ENCODE measurements around the gene PPFIBP2. TPM values are rescaled to one million over a fixed set of nuclear protein-coding genes. Genes with fewer than 3 reads are reported as not detected.

Gene PPFIBP2
- total RNA-seq, 1 experiment from 2014 or later, result 5.7 TPM

GRCh38 chr11:7485186-7486097, 28.4 kb upstream of the PPFIBP2 start, which contains the start of gene OLFML1:
Gene OLFML1 (plus strand): TSS chr11:7485506. CDS start chr11:7485876, 370 bp downstream.
- H3K9me3 ChIP-seq (ENCODE audit: control insufficient read depth in 1 of 2, insufficient read depth in 1 of 2, low read depth in 1 of 2, low read length in 2 of 2), result no peaks in the 10 kb centered on the region
- no peaks in the 10 kb centered on the region for H3K79me2 ChIP-seq (ENCODE audit: insufficient read depth, low read length)
- ATAC-seq (no peak), DNase-seq (ENCODE audit: low read depth, low spot score) (no peak)
- ChIA-PET RAD21 (ENCODE audit: low non-redundant PET in 1 of 2, low total read pairs in 2 of 2, uncharacterized antibody in 2 of 2, unreplicated experiment in 2 of 2) (no interaction called here), POLR2A (no interaction called here), CTCF (no interaction called here)
- H3K4me3 ChIP-seq (replicated peaks in 1 of 2; ENCODE audit: low read depth in 1 of 2, low read length in 2 of 2), result no peak within 1 kb of the TSS
- peaks cover 37% of the 10 kb centered on the region for H3K27me3 ChIP-seq (ENCODE audit: insufficient read depth, low read length)
- BruUV-seq (replicated peaks), result no TSS peak
- no peak within 1 kb of the TSS for H3K9ac ChIP-seq (ENCODE audit: low read length)
- no peak within 1 kb of the TSS for H2AFZ ChIP-seq (ENCODE audit: low read depth, low read length, poor library complexity, severe bottlenecking)
- H3K27ac ChIP-seq (ENCODE audit: low read depth, low read length), result no peak within 1 kb of the TSS
- H3K4me2 ChIP-seq (ENCODE audit: low read length), result no peak within 1 kb of the TSS
- no peaks in the 10 kb centered on the region for H3K36me3 ChIP-seq (ENCODE audit: control insufficient read depth in 1 of 2, insufficient read depth in 2 of 2, low read length in 2 of 2)
- intact Hi-C loops (cut with micrococcal nuclease), result no loop called here
- H3K4me1 ChIP-seq (ENCODE audit: control insufficient read depth in 1 of 2, insufficient read depth in 2 of 2, low read length in 2 of 2), result no peaks in the 10 kb centered on the region
- no peaks in the 10 kb centered on the region for H3K9me2 ChIP-seq (ENCODE audit: insufficient read depth)
- no peak for TF ChIP-seq CEBPB (IDR thresholded peaks at IDR 0.05; ENCODE audit: low read depth)
- no peak for TF ChIP-seq CTCF (IDR thresholded peaks at IDR 0.05 in 2 of 3, conservative IDR thresholded peaks at IDR 0.05 in 1 of 3; ENCODE audit: borderline replicate concordance in 1 of 3, insufficient read depth in 1 of 3, low read depth in 2 of 3, low read length in 2 of 3)
- no peak for TF ChIP-seq EZH2phosphoT487 (IDR thresholded peaks at IDR 0.05; ENCODE audit: borderline replicate concordance)
- no peak for TF ChIP-seq JUND (IDR thresholded peaks at IDR 0.05)
- no peak for TF ChIP-seq ZFX (IDR thresholded peaks at IDR 0.05)
- no peak for TF ChIP-seq EZH2 (IDR thresholded peaks at IDR 0.05)
- no peak for TF ChIP-seq ATF3 (IDR thresholded peaks at IDR 0.05)
- TF ChIP-seq FOSL1 (IDR thresholded peaks at IDR 0.05; ENCODE audit: low read depth), result no peak
- no peak for TF ChIP-seq POLR2A (IDR thresholded peaks at IDR 0.05; ENCODE audit: borderline replicate concordance, extremely low read depth, insufficient read depth, insufficient read length)
- no peak for TF ChIP-seq ELF1 (IDR thresholded peaks at IDR 0.05; ENCODE audit: borderline replicate concordance, low read depth)
- TF ChIP-seq EGR1 (IDR thresholded peaks at IDR 0.05; ENCODE audit: low read depth), result no peak
- TF ChIP-seq MAX (IDR thresholded peaks at IDR 0.05), result no peak
- no peak for TF ChIP-seq TCF7L2 (IDR thresholded peaks at IDR 0.05; ENCODE audit: borderline replicate concordance, extremely low read depth, insufficient read depth, insufficient read length)
- TF ChIP-seq YY1 (IDR thresholded peaks at IDR 0.05; ENCODE audit: extremely low read depth, insufficient replicate concordance, low read depth, low read length), result no peak
- no peak for TF ChIP-seq SIN3A (IDR thresholded peaks at IDR 0.05; ENCODE audit: low read depth)
- no peak for TF ChIP-seq ZBTB33 (IDR thresholded peaks at IDR 0.05; ENCODE audit: extremely low read depth, insufficient replicate concordance, low read length)
- no peak for TF ChIP-seq POLR2AphosphoS5 (IDR thresholded peaks at IDR 0.05; ENCODE audit: low read depth, low read length)
- TF ChIP-seq ZNF274 (IDR thresholded peaks at IDR 0.05; ENCODE audit: low read depth, low read length), result no peak
- H4K20me1 ChIP-seq (ENCODE audit: insufficient read depth), result no peaks in the 10 kb centered on the region

Measured in HCT116 (cell line).